Esophagus (tissue), 2 donors: ENCODE data around the gene NRARP. TPM values are rescaled to one million over a fixed set of nuclear protein-coding genes. Genes with fewer than 3 reads are reported as not detected.

Experiments used
- H3K27ac ChIP-seq, 2 donors: one replicate each; pipeline ENCODE4 v1.5.1; 2013; ENCODE audit warnings: low read depth in 2 of 2, mild to moderate bottlenecking in 2 of 2, inconsistent platforms in 1 of 2, low read length in 1 of 2, moderate library complexity in 1 of 2
- H3K27me3 ChIP-seq, 2 donors: one replicate each; pipeline ENCODE4 v1.6.1; 2013; ENCODE audit warnings: low read length in 2 of 2, control low read depth in 1 of 2, mild to moderate bottlenecking in 1 of 2; ENCODE audit not compliant: insufficient read depth in 2 of 2, control insufficient read depth in 1 of 2
- H3K36me3 ChIP-seq, 2 donors: one replicate each; pipeline ENCODE4 v1.6.1; 2013; ENCODE audit warnings: low read length in 1 of 2; ENCODE audit not compliant: control insufficient read depth in 2 of 2, insufficient read depth in 2 of 2
- H3K4me1 ChIP-seq, 2 donors: one replicate each; pipeline ENCODE4 v1.6.1; 2013; ENCODE audit warnings: low read length in 1 of 2; ENCODE audit not compliant: control insufficient read depth in 2 of 2, insufficient read depth in 2 of 2
- H3K4me3 ChIP-seq, 2 donors: one replicate each; pipeline ENCODE4 v1.5.1; 2013; ENCODE audit warnings: low read length in 2 of 2, mild to moderate bottlenecking in 2 of 2, low read depth in 1 of 2, moderate library complexity in 1 of 2
- H3K9me3 ChIP-seq, 2 donors: one replicate each; pipeline ENCODE4 v1.6.1; 2013; ENCODE audit warnings: mild to moderate bottlenecking in 2 of 2, low read depth in 1 of 2, low read length in 1 of 2, moderate library complexity in 1 of 2; ENCODE audit not compliant: control insufficient read depth in 2 of 2, insufficient read depth in 1 of 2
- WGBS, 2 donors: extraction: QIAGEN DNeasy Blood & Tissue Kit; methylation state at CpG; one replicate each; pipeline ENCODE4 v1.1.7; 2013; 5-methylcytosine and 5-hydroxymethylcytosine counted together
- polyA plus RNA-seq, 2 donors: library from polyadenylated mRNA; stranded (reverse); fragments of 200-250 nt; gene quantifications; one replicate each; pipeline ENCODE4 v1.2.3, GENCODE V29; 2013
- donor health status: healthy with polysubstance abuse.
- donor health status: Bipolar disorder and iron deficiency.

NRARP gene
- polyA plus RNA-seq, 2 donors: 1.6 to 7.8 TPM

GRCh38 chr9:137270929-137271695 is 31.0 kb downstream of the NRARP start:
- H3K4me1 ChIP-seq: peaks cover 5 to 13% of the 10 kb centered on the region in 2 donors
- H3K9me3 ChIP-seq: no peaks in the 10 kb centered on the region
- 77 to 82% methylated on average over 32 of the region's 32 CpGs for WGBS, 2 donors
- no peak overlapping the region for H3K27ac ChIP-seq
- H3K36me3 ChIP-seq: peaks cover 0 to 31% of the 10 kb centered on the region in 2 donors
- H3K27me3 ChIP-seq: no peaks in the 10 kb centered on the region
- H3K4me3 ChIP-seq: no peak overlapping the region

GRCh38 chr9:137269231-137269772 is 32.8 kb downstream of the NRARP start:
- Histone ChIP-seq H3K27me3 (no peaks in the 10 kb centered on the region), H3K4me3 (no peak overlapping the region), H3K27ac (peak overlapping the region in 1 of 2 donors; percentile 58), H3K9me3 (no peaks in the 10 kb centered on the region), H3K36me3 (peaks cover 4 to 37% of the 10 kb centered on the region in 2 donors), H3K4me1 (peaks cover 5 to 12% of the 10 kb centered on the region in 2 donors)
- WGBS, 2 donors: 36 to 46% methylated on average over 17 of the region's 17 CpGs

- Histone ChIP-seq H3K27ac (peak overlapping the region in 1 of 2 donors; percentile 58), H3K36me3 (peaks cover 4 to 43% of the 10 kb centered on the region in 2 donors), H3K9me3 (no peaks in the 10 kb centered on the region), H3K27me3 (no peaks in the 10 kb centered on the region), H3K4me3 (no peak overlapping the region), H3K4me1 (peaks cover 5 to 6% of the 10 kb centered on the region in 2 donors)
- 71 to 83% methylated on average over 19 of the region's 19 CpGs for whole genome bisulfite sequencing, 2 donors
Measured at GRCh38 chr9:137268538-137269201, 33.4 kb downstream of the NRARP start.

DNA sequence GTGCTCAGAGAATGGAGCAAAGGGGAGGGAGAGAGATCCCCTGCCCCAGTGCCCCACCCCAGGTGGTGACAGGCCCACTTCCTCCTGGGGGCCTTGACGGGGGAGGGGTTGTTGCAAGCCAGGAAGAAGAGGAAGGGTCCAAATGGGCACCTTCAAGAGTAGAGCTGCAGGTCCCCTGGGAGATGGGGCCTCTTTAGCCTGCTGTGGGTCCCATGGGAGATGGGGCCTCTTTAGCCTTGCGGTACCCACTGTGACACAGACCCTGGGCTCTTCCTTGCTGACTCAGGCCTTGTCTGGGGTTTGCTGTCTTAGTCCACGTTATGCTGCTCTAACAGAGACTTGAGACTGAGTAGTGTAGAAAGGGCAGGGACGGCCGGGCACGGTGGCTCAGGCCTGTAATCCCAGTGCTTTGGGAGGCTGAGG is 34.1 kb downstream of the NRARP start:
- Histone ChIP-seq H3K36me3 (peaks cover 4 to 48% of the 10 kb centered on the region in 2 donors), H3K27me3 (no peaks in the 10 kb centered on the region), H3K4me3 (no peak overlapping the region), H3K4me1 (peaks cover 5 to 6% of the 10 kb centered on the region in 2 donors), H3K9me3 (no peaks in the 10 kb centered on the region), H3K27ac (no peak overlapping the region)
- WGBS, 2 donors: 93 to 95% methylated on average over 6 of the region's 6 CpGs

- no peaks in the 10 kb centered on the region for H3K9me3 ChIP-seq
- no peak overlapping the region for H3K4me3 ChIP-seq
- H3K36me3 ChIP-seq: peaks cover 4 to 40% of the 10 kb centered on the region in 2 donors
- H3K27ac ChIP-seq: no peak overlapping the region
- no peaks in the 10 kb centered on the region for H3K27me3 ChIP-seq
- peaks cover 5 to 6% of the 10 kb centered on the region in 2 donors for H3K4me1 ChIP-seq
- WGBS, 2 donors: 89 to 94% methylated on average over 33 to 34 of the region's 34 CpGs
Measured at GRCh38 chr9:137266585-137267453, 35.3 kb downstream of the NRARP start.

DNA sequence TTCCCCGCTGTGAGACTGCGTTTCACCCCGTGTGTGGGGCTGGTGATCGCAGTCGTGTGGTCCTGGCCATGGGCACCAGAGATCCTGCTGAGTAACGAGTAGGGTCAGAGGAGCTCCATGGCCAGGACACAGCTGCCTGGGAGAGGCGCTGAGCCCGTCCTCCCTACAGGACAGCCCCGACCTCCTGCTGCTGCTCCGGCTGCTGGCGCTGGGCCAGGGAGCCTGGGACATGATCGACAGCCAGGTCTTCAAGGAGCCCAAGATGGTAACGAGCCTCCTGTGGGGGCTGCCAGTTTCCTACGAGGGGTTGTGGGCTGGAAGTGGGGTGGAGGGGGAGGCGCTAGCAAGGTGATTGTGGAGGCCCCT is 35.9 kb downstream of the NRARP start:
- no peaks in the 10 kb centered on the region for H3K9me3 ChIP-seq
- H3K27me3 ChIP-seq: no peaks in the 10 kb centered on the region
- H3K27ac ChIP-seq: no peak overlapping the region
- peaks cover 5 to 6% of the 10 kb centered on the region in 2 donors for H3K4me1 ChIP-seq
- WGBS, 2 donors: 88 to 90% methylated on average over 15 of the region's 15 CpGs
- no peak overlapping the region for H3K4me3 ChIP-seq
- peaks cover 4 to 40% of the 10 kb centered on the region in 2 donors for H3K36me3 ChIP-seq

- Histone ChIP-seq H3K27ac (no peak overlapping the region), H3K27me3 (no peaks in the 10 kb centered on the region), H3K4me3 (no peak overlapping the region), H3K4me1 (peaks cover 5 to 6% of the 10 kb centered on the region in 2 donors), H3K9me3 (no peaks in the 10 kb centered on the region), H3K36me3 (peaks cover 4 to 40% of the 10 kb centered on the region in 2 donors)
- WGBS, 2 donors: 94 to 97% methylated on average over 29 of the region's 29 CpGs
Measured at GRCh38 chr9:137265496-137266161, 36.4 kb downstream of the NRARP start.

- Histone ChIP-seq H3K4me3 (no peak overlapping the region), H3K27ac (no peak overlapping the region), H3K9me3 (no peaks in the 10 kb centered on the region), H3K4me1 (peaks cover 4% of the 10 kb centered on the region in 2 donors), H3K36me3 (peaks cover 7 to 43% of the 10 kb centered on the region in 2 donors), H3K27me3 (no peaks in the 10 kb centered on the region)
- 94 to 98% methylated on average over 22 of the region's 22 CpGs for WGBS, 2 donors
Measured at GRCh38 chr9:137264067-137264466, 38.0 kb downstream of the NRARP start.

DNA sequence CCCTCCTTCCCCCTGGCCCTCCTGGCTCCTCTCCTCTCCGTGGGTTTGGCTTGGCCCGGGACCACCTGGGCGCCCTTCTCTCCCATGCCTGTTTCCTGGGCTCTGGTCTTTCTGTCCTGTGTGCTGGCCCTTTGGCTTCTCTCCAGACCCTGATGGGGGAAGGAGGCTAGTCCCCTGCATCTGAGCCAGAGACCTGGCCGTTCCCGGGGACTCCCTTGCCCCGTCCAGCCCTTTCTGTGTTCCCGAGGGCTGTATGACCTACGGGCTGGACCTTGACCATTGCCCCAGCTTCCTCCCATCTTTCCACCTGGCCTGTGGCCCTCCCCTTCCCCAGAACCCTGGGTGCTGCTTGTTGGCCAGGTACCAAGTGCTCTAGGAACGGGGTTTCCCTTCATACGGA is 38.6 kb downstream of the NRARP start:
- Histone ChIP-seq H3K27ac (no peak overlapping the region), H3K9me3 (no peaks in the 10 kb centered on the region), H3K36me3 (peaks cover 7 to 42% of the 10 kb centered on the region in 2 donors), H3K27me3 (no peaks in the 10 kb centered on the region), H3K4me1 (no peaks in the 10 kb centered on the region), H3K4me3 (no peak overlapping the region)
- WGBS, 2 donors: 85 to 88% methylated on average over 10 of the region's 10 CpGs
